Calu3 (cell line): ENCODE data around the gene BBOX1. TPM values are rescaled to one million over a fixed set of nuclear protein-coding genes. Genes with fewer than 3 reads are reported as not detected.

Experiments used
- BruUV-seq: library from RNA; stranded (reverse); fragments of 400-500 nt; replicated peaks from 2 replicates; lab custom pipeline; 2021; lab: Mats Ljungman, UMichigan
- CTCF ChIA-PET: fragments of 300-600 bp; sonication (Branson Sonifier 250); formaldehyde crosslinking; loops from one replicate; lab custom pipeline; 2022; ENCODE audit warnings: antibody characterized with exemption; lab: Charles Lee
- DNase-seq: peaks from one replicate; pipeline ENCODE4 v3.0.0; 2022
- H3K27ac Mint-ChIP-seq: one replicate; pipeline ENCODE4 v1.8.0; 2022; ENCODE audit warnings: mixed read lengths; ENCODE audit not compliant: unreplicated experiment
- H3K27me3 Mint-ChIP-seq: one replicate; pipeline ENCODE4 v1.8.0; 2022; ENCODE audit warnings: mixed read lengths; ENCODE audit not compliant: unreplicated experiment
- H3K36me3 Mint-ChIP-seq: one replicate; pipeline ENCODE4 v1.8.0; 2022; ENCODE audit warnings: mild to moderate bottlenecking, moderate library complexity, mixed read lengths; ENCODE audit not compliant: insufficient read depth, unreplicated experiment
- H3K4me1 Mint-ChIP-seq: one replicate; pipeline ENCODE4 v1.8.0; 2022; ENCODE audit warnings: mild to moderate bottlenecking, low read depth, mixed read lengths; ENCODE audit not compliant: unreplicated experiment
- H3K4me3 Mint-ChIP-seq: one replicate; pipeline ENCODE4 v1.8.0; 2022; ENCODE audit warnings: mild to moderate bottlenecking, low read depth, moderate library complexity, mixed read lengths; ENCODE audit not compliant: unreplicated experiment
- H3K9me3 Mint-ChIP-seq: one replicate; pipeline ENCODE4 v1.8.0; 2022; ENCODE audit warnings: low read depth, mixed read lengths; ENCODE audit not compliant: unreplicated experiment
- CTCF ChIP-seq: fragments of 200-600 bp; IDR thresholded peaks from one replicate; pipeline ENCODE4 v1.8.0; 2022; ENCODE audit warnings: antibody characterized with exemption; ENCODE audit not compliant: unreplicated experiment
- intact Hi-C: fragments of 100-400 bp; cut with micrococcal nuclease; formaldehyde crosslinking; loops from one replicate; pipeline ENCODE4 v1.10.0; 2022; ENCODE audit not compliant: unreplicated experiment
- total RNA-seq: library from RNA; stranded (reverse); gene quantifications from 2 replicates; pipeline ENCODE4 v1.2.3, GENCODE V29; 2022

Gene BBOX1
- total RNA-seq, 1 experiment from 2014 or later, result not detected

DNA sequence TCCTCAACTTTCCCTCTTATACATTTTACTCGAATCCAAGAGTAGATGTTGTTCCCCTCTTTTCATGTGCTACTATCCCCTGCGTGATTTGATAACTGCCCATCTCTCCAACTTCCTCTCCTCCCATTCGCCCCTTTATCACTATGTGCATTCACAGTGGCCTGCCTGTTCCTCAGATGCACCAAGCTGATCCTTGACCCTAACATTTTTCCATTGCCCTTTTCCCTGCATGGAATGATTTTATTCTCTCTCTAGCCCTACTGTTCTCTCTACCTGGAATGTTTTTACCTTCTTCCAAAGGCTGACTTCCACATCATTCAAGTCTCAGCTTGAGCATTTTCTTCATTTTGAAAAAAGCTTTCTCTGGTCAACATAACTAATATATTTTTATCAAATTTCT, 15.8 kb upstream of the BBOX1 start:
- Mint-ChIP-seq H3K9me3 (no peaks in the 10 kb centered on the region), H3K27me3 (no peaks in the 10 kb centered on the region), H3K4me3 (no peak overlapping the region), H3K4me1 (no peaks in the 10 kb centered on the region), H3K36me3 (no peaks in the 10 kb centered on the region), H3K27ac (no peak overlapping the region)
- intact Hi-C loops, result no loop called here
- no TSS peak for BruUV-seq
- no peak for DNase-seq
- CTCF ChIA-PET, result interaction anchor here (1.2 kb wide), 1 partner anchor 134 kb away, joined by 3 read pairs; no protein-coding TSS in a partner anchor
- TF ChIP-seq CTCF, result no peak

DNA sequence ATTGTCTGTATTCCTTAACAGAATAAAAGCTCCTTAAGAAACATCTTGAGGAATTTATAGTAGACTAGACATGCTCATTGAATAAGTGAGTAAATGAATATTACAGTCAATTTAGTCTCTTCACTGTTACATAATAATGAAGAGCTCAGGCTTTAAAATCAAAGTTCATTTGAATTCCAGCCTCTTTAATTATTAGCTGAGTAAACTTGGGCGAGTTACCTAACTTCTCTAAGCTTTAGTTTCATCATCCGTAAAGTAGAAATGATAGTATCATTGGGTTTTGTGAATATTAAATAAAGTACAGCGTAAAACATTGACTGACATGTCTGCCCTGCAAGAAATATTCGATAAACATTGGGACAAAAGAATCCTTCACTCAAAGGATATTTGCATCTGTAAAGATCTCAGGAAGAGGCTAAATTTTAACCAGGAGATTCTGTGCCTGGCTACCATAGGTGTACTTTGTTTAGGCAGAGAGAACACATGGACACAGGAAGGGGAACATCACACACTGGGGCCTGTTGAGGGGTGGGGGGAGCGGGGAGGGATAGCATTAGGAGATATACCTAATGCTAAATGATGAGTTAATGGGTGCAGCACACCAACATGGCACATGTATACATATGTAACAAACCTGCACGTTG, 15.2 kb upstream of the BBOX1 start:
- CTCF ChIA-PET, result interaction anchor here (1.2 kb wide), 1 partner anchor 134 kb away, joined by 3 read pairs; no protein-coding TSS in a partner anchor
- no peaks in the 10 kb centered on the region for H3K36me3 Mint-ChIP-seq
- H3K9me3 Mint-ChIP-seq, result no peaks in the 10 kb centered on the region
- no peak overlapping the region for H3K4me3 Mint-ChIP-seq
- no peak for DNase-seq
- no peak overlapping the region for H3K27ac Mint-ChIP-seq
- no peaks in the 10 kb centered on the region for H3K4me1 Mint-ChIP-seq
- TF ChIP-seq CTCF, result no peak
- intact Hi-C loops, result no loop called here
- BruUV-seq, result no TSS peak
- H3K27me3 Mint-ChIP-seq, result no peaks in the 10 kb centered on the region

DNA sequence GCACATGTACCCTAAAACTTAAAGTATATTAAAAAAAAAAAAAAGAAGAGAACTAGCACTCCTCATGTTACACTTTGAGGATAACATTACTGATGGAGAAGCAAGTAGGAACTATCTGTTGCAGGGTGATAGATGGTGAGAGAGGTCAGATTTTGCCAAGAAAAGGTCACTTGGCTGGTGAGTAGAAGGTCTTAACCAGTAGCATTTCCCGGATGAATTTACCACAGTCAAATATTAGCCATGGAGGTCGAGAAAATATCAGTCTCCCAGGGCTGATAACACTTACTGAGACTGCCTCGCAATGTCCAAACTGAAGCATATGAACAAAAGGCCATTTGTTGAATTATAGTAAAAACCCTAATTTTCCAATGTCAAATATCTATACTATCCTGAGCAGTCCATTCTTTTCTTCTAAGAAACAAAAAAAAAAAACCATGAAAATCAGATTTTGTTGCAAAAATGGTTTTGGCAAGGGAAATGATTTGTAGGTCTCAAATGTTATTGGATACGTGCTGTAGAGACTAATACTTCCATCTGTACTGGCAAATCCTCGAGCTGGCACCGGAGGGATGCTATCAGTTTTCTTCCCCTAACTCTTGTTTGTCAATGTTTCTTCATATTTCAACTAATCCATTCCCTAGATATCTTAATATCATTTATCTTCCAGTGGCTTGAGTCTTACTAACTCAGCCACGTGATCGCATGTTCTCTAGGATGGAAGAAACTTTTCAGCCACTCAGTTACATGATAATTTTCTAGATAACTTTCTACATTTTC, 14.5 kb upstream of the BBOX1 start:
- intact Hi-C loops, result no loop called here
- no peak overlapping the region for H3K27ac Mint-ChIP-seq
- no peaks in the 10 kb centered on the region for H3K4me1 Mint-ChIP-seq
- H3K4me3 Mint-ChIP-seq, result no peak overlapping the region
- H3K27me3 Mint-ChIP-seq, result no peaks in the 10 kb centered on the region
- no peaks in the 10 kb centered on the region for H3K36me3 Mint-ChIP-seq
- TF ChIP-seq CTCF, result no peak
- no peak for DNase-seq
- CTCF ChIA-PET, result no interaction called here
- no TSS peak for BruUV-seq
- no peaks in the 10 kb centered on the region for H3K9me3 Mint-ChIP-seq

DNA sequence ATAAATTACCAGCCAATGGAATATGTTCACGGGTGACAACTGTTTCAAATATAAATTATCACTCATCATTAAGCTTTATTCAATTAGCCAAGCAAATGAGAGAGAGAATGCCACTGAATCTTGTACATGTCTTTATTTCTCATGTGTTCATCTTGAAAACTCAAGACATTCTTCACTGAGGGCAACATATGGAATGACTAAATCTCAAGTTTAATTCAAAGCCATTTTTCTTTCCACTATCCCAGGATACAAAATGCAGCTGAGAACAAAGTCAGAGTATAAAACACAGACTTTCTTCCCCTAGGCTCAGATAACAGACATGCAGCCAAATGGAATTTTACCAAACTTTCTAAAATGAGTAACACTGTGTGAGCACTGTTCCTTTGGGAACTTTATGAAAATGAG, 12.1 kb upstream of the BBOX1 start:
- TF ChIP-seq CTCF, result no peak
- no TSS peak for BruUV-seq
- H3K27me3 Mint-ChIP-seq, result no peaks in the 10 kb centered on the region

More for the DNA sequence above, 12.1 kb upstream of the BBOX1 start:
- Mint-ChIP-seq H3K36me3 (no peaks in the 10 kb centered on the region), H3K9me3 (no peaks in the 10 kb centered on the region), H3K27ac (no peak overlapping the region), H3K4me3 (no peak overlapping the region), H3K4me1 (no peaks in the 10 kb centered on the region)
- CTCF ChIA-PET, result no interaction called here
- no peak for DNase-seq
- intact Hi-C loops, result no loop called here
